ENCODE measurements around the gene ZNF430. TPM values are rescaled to one million over a fixed set of nuclear protein-coding genes. Genes with fewer than 3 reads are reported as not detected.

Gene ZNF430
- total RNA-seq, 1 experiment from 2014 or later, result 6.4 TPM

DNA sequence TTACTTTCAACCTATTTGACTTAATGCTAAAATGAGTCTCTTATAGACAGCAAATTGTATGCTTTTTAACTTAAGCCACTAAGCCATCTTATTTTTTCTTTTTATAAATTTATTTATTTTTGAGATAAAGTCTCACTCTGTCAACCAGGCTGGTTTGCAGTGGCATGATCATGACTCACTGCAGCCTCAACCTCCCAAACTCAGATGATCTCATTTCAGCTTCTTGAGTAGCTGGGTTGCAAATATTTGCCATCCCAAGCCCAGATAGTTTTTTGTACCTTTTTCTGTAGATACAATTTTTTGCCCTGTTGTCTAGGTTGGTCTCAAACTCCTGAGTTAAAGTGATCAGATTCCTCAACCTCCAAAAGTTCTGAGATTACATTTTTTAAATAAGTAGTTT, 88.7 kb downstream of the ZNF430 start:
- DNase-seq (ENCODE audit: low read depth, low spot score), result no peak
- intact Hi-C loops (cut with micrococcal nuclease; ENCODE audit: unreplicated experiment), result no loop called here
- H3K36me3 ChIP-seq (ENCODE audit: control insufficient read depth, insufficient read depth, low read length), result no peaks in the 10 kb centered on the region

More for the DNA sequence above, 88.7 kb downstream of the ZNF430 start:
- H3K27ac ChIP-seq (ENCODE audit: low read length), result no peak overlapping the region
- no peaks in the 10 kb centered on the region for H3K27me3 ChIP-seq (ENCODE audit: control insufficient read depth, insufficient read depth, low read length)
- H3K4me1 ChIP-seq (ENCODE audit: control insufficient read depth, insufficient read depth, low read length), result no peaks in the 10 kb centered on the region
- no peak overlapping the region for H3K4me3 ChIP-seq (ENCODE audit: low read depth in 2 of 2, low read length in 2 of 2)
- no peaks in the 10 kb centered on the region for H3K9me3 ChIP-seq (ENCODE audit: control insufficient read depth, insufficient read depth, low read depth, low read length)
- TF ChIP-seq TCF7L2 (IDR thresholded peaks at IDR 0.05; ENCODE audit: low read depth, low read length) (no peak), POLR2AphosphoS5 (IDR thresholded peaks at IDR 0.05; ENCODE audit: low read depth, low read length) (no peak), SIN3A (IDR thresholded peaks at IDR 0.05; ENCODE audit: borderline replicate concordance, insufficient read depth, low read depth, low read length) (no peak)
- TF ChIP-seq, protein P1, sequence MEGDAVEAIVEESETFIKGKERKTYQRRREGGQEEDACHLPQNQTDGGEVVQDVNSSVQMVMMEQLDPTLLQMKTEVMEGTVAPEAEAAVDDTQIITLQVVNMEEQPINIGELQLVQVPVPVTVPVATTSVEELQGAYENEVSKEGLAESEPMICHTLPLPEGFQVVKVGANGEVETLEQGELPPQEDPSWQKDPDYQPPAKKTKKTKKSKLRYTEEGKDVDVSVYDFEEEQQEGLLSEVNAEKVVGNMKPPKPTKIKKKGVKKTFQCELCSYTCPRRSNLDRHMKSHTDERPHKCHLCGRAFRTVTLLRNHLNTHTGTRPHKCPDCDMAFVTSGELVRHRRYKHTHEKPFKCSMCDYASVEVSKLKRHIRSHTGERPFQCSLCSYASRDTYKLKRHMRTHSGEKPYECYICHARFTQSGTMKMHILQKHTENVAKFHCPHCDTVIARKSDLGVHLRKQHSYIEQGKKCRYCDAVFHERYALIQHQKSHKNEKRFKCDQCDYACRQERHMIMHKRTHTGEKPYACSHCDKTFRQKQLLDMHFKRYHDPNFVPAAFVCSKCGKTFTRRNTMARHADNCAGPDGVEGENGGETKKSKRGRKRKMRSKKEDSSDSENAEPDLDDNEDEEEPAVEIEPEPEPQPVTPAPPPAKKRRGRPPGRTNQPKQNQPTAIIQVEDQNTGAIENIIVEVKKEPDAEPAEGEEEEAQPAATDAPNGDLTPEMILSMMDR (IDR thresholded peaks at IDR 0.05), result no peak
- TF ChIP-seq, protein P2, sequence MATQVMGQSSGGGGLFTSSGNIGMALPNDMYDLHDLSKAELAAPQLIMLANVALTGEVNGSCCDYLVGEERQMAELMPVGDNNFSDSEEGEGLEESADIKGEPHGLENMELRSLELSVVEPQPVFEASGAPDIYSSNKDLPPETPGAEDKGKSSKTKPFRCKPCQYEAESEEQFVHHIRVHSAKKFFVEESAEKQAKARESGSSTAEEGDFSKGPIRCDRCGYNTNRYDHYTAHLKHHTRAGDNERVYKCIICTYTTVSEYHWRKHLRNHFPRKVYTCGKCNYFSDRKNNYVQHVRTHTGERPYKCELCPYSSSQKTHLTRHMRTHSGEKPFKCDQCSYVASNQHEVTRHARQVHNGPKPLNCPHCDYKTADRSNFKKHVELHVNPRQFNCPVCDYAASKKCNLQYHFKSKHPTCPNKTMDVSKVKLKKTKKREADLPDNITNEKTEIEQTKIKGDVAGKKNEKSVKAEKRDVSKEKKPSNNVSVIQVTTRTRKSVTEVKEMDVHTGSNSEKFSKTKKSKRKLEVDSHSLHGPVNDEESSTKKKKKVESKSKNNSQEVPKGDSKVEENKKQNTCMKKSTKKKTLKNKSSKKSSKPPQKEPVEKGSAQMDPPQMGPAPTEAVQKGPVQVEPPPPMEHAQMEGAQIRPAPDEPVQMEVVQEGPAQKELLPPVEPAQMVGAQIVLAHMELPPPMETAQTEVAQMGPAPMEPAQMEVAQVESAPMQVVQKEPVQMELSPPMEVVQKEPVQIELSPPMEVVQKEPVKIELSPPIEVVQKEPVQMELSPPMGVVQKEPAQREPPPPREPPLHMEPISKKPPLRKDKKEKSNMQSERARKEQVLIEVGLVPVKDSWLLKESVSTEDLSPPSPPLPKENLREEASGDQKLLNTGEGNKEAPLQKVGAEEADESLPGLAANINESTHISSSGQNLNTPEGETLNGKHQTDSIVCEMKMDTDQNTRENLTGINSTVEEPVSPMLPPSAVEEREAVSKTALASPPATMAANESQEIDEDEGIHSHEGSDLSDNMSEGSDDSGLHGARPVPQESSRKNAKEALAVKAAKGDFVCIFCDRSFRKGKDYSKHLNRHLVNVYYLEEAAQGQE (IDR thresholded peaks at IDR 0.05; ENCODE audit: insufficient read depth in 1 of 2, low read depth in 2 of 2, low read length in 1 of 2), result no peak
- ChIA-PET CTCF (no interaction called here), POLR2A (no interaction called here)
- no peak for ATAC-seq
- in situ Hi-C loops (cut with HindIII; ENCODE audit: low pct_unique_long_range_greater_than_20kb, low sequenced_read_pairs), result no loop called here
- no TSS peak for BruUV-seq (replicated peaks)

Other genes starting within 250 kb of the ZNF430 start
- gene ZNF66, start 244.4 kb upstream of the ZNF430 start, total RNA-seq (2021; ENCODE audit: unreplicated experiment), result 5.3 TPM
- gene ZNF85, start 97.4 kb upstream of the ZNF430 start, total RNA-seq (2021; ENCODE audit: unreplicated experiment), result 7.4 TPM
- 0.67 TPM for gene ZNF714, start 61.5 kb downstream of the ZNF430 start, total RNA-seq (2021; ENCODE audit: unreplicated experiment)
- gene ZNF431, start 121.4 kb downstream of the ZNF430 start, total RNA-seq (2021; ENCODE audit: unreplicated experiment), result 10.8 TPM

Data from Panc1 (cell line).